Tongue (tissue), 2 donors: ENCODE results near the gene PTPRO. TPM values are rescaled to one million over a fixed set of nuclear protein-coding genes. Genes with fewer than 3 reads are reported as not detected.

Experiments
- DNase-seq: peaks from one replicate; pipeline ENCODE4 v3.0.0-alpha.2; 2015
- total RNA-seq: library from RNA; depleted of rRNA; stranded (reverse); fragments of >200 nt; gene quantifications from one replicate; pipeline ENCODE4 v1.2.3, GENCODE V29; 2014

PTPRO gene
- total RNA-seq: 1.2 TPM

- peak; percentile 17 for DNase-seq
Measured at GRCh38 chr12:15322164-15323061, at the start of gene PTPRO. Gene PTPRO (plus strand): TSS chr12:15322508.

GRCh38 chr12:15273896-15274295 lies 48.4 kb upstream of the PTPRO start:
- DNase-seq: no peak

- no peak for DNase-seq
Measured at GRCh38 chr12:15274561-15274967, 47.7 kb upstream of the PTPRO start.

GRCh38 chr12:15276088-15276698 lies 46.1 kb upstream of the PTPRO start:
- peak; percentile 69 for DNase-seq

- peak; percentile 61 for DNase-seq
Measured at GRCh38 chr12:15278816-15279658, 43.3 kb upstream of the PTPRO start.

- no peak for DNase-seq
Measured at GRCh38 chr12:15280930-15281329, 41.4 kb upstream of the PTPRO start.

- DNase-seq: no peak
Measured at GRCh38 chr12:15289192-15289591, 33.1 kb upstream of the PTPRO start.

- no peak for DNase-seq
Measured at GRCh38 chr12:15293731-15294130, 28.6 kb upstream of the PTPRO start.

GRCh38 chr12:15299947-15300346 lies 22.4 kb upstream of the PTPRO start:
- no peak for DNase-seq

- no peak for DNase-seq
Measured at GRCh38 chr12:15304296-15304695, 18.0 kb upstream of the PTPRO start.

GRCh38 chr12:15306605-15307004 lies 15.7 kb upstream of the PTPRO start:
- DNase-seq: no peak

- no peak for DNase-seq
Measured at GRCh38 chr12:15307079-15307478, 15.2 kb upstream of the PTPRO start.

- no peak for DNase-seq
Measured at GRCh38 chr12:15318841-15319240, 3.5 kb upstream of the PTPRO start.

GRCh38 chr12:15320881-15321280 lies 1.4 kb upstream of the PTPRO start:
- DNase-seq: no peak

- peak; percentile 6 for DNase-seq
Measured at GRCh38 chr12:15323480-15323879, 1.2 kb downstream of the PTPRO start.

- no peak for DNase-seq
Measured at GRCh38 chr12:15329891-15330290, 7.6 kb downstream of the PTPRO start.

- DNase-seq: no peak
Measured at GRCh38 chr12:15334225-15334624, 11.9 kb downstream of the PTPRO start.

- DNase-seq: no peak
Measured at GRCh38 chr12:15335959-15336358, 13.7 kb downstream of the PTPRO start.

- DNase-seq: no peak
Measured at GRCh38 chr12:15336768-15337553, 14.7 kb downstream of the PTPRO start.

- no peak for DNase-seq
Measured at GRCh38 chr12:15341371-15341770, 19.1 kb downstream of the PTPRO start.

GRCh38 chr12:15344561-15344960 lies 22.3 kb downstream of the PTPRO start:
- no peak for DNase-seq

- DNase-seq: no peak
Measured at GRCh38 chr12:15346488-15346887, 24.2 kb downstream of the PTPRO start.
